CD4-positive, alpha-beta T cell treated with Interleukin-6 at 100 ng/mL for 8 hours (primary cell): Measurements from ENCODE around the gene SGTA.
"Not testable (repeated sequence)": the region's sequence is repeated elsewhere in the genome, so short reads cannot be mapped to it uniquely, and the experiment has no call there.

Source experiments
- DNase-seq: peaks from one replicate; pipeline ENCODE4 v3.0.0-alpha.2; 2020; ENCODE audit warnings: mixed read lengths, low spot score

The SGTA gene

GRCh38 chr19:2726904-2727639, 56.0 kb downstream of the SGTA start:
- no peak for DNase-seq

GRCh38 chr19:2726160-2726855, 56.8 kb downstream of the SGTA start:
- no peak for DNase-seq

DNA sequence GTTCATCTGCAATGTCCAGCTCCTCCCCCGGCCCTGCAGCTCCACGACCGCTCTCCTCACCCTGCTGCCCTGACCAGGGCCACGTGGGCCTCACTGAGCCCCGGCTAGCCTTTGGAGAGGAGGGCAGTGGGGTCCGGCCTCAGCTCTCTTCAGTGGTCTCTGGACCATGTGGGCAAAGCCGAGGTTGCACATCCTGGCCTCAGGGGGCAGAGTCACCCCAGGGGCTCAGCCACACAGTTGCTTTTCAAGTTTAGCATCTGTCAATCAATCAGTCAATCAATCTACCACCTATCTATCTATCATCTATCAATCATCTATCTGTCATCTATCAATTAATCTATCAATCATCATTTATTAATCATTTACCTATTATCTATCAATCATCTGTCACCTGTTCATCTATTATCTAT, 58.9 kb downstream of the SGTA start:
- DNase-seq: no peak

DNA sequence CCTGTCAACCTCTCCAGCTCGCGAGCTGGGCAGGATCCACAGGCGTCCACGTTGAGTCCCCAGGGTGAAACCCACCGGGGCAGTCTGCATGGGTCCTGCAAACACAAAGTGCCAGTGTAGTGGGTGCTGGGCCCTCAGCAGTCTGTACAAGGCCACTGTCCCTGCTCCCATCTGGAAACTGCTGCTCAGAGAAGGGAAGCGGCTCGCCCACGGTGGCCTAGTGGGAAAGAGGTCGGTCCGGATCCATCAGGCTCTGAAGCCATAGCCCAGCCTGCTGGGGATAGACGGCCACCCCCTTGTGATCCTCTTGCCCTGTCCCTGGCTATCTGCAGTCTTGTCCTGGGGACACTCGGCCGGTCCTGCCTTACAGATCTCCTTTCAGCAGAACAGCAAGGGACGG, 59.3 kb downstream of the SGTA start:
- DNase-seq: no peak

- DNase-seq: no peak
These were observed 59.7 kb downstream of the SGTA start for GRCh38 chr19:2723345-2723715.

GRCh38 chr19:2722541-2723344, 60.3 kb downstream of the SGTA start:
- DNase-seq: no peak

- DNase-seq: no peak
These were observed 61.2 kb downstream of the SGTA start for GRCh38 chr19:2721570-2722540.

DNA sequence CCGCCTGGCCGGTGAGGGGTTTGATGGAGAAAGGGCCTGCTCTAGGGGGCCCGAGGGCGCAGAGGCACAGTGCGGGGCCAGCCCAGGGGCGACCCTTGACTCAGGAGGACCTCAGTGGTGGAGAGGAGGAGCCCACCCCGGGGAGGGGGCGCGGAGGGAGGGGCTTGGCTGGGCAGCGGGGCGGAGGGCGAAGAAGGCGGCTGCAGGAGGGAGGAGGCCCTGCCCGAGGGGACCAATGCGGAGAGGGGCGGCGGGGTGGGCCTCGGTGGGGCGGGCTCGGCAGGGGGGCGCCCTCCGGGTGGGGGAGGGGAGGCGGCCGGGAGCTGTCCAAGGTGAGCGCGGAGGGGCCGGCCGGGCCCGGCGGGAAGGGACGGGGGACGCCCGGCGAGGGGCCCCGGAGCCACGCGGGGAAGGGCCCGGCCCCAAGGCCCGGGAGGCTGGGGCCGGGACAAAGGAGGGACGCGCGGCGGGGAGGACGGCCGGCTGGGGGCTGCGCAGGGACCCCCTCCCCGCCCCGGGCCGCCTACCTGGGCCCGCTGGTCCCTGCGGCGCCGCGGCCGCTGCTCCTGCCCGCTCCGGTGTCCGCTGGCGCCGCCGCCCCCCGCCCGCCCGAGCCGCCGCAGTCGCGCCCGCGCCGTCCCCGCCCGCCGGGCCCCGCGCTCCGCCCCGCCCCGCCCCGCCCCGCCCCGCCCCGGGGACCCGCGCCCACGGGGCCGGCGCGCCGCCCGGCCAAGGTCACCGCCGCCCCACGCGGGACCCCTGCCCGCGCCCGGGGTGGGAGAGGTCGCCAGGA, 62.1 kb downstream of the SGTA start, which contains the start of gene DIRAS1:
Gene DIRAS1 (minus strand): TSS at position 596 of the 793 bp plus-strand sequence. CDS start 3,566 bp downstream, outside the sequence.
- DNase-seq: no peak

DNA sequence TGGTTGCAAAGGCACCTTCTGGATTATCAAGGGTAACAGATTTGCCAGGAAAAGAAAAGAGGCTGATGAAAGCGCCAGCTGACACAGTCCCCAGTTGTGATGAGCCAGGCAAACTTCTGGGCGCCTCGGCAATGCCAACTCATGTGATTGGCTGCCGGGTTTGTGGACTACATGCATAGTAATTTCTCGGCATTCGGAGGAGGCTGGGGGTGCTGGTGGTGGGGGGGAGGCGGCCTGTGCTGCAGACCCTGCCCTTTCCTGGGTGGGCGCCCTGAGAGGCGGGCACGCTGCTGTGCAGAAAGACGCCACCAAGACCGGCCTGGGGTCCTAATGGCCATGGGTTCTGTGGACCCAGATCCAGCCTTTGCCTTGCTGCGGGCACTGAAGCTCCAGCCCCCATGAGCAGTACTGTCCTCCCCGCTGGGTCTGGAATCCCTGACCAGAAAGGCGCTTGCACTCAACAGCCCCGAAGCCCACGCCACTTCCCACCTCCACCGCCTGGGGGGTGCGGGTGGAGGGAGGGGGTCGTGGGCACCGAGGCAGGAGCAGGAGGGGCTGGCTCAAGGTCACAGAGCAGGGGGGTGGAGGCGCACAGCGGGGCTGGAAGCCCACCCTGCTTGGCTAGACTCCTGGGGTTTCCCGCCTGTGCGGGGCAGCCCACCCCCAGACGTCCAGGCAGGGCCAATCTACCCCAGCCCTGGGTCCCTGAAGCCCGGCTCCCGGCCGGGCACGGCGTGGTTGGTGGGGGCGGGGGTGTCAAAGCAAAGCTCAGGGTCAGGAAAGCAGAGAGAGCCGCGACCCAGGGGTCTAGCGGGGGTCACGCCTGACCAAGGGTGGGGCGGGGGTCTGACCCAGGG, 62.9 kb downstream of the SGTA start:
- DNase-seq: no peak

- DNase-seq: no peak
These were observed 63.8 kb downstream of the SGTA start for GRCh38 chr19:2719232-2719735.

DNA sequence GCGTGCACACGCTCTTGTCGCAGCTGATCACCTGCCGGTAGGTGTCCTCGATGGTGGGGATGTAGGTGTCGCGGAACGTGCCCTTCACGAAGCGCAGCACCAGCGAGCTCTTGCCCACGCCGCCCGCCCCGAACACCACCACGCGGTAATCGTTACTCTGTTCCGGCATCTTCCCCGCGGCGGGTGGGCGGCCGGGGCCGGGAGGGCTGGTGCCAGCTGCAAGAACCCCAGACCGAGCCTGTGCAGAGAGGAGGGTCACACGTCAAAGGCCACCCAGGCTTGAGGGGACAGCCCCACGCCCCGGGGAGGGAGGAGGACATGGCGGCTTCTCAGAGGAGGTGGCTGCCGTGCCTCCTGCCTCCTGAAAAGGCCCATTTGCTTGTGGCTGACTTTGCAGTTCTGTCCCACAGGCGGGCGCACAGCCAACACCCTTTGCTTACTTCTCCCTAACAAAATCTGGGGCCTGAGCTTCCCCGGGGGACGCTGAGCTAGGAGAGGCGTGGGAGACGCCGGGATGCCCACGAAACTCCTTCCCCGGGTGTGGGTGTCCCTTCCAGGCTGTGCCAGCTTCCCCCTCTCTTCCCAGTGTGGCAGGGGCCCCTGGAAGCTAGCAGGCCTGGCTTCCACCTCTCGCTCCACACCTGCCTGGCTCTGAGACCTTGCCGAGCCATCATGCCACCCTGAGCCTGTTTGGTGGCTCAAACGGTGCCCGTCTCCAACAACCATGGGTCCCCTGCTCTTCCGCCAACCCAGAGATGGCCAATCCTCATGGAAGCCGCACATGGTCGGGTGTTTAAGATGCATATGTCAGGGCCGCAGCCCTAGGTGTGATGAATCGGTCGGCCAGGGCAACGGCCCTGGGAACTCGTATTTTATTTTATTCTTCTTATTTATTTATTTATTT, 65.2 kb downstream of the SGTA start:
- DNase-seq: no peak

- DNase-seq: no peak
These were observed 66.1 kb downstream of the SGTA start for GRCh38 chr19:2716722-2717637.

DNA sequence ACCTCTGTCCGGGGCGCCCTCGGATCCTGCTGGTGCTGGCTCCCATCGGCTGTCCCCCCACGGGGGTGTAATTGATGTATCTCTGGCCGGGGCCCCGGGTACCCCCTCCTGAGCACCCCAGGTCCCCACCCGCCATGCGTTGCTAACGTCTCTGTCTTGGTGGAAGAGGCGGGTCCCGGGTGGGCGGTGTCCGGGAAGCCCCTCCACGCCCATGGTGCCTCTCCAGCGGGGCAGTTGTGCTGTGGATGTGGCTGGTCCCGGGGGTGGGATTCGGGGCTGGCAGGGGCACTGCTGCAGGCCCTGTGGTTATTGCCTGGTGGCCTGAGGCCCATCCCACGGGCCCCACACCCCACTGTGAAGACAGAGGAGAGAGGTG, 66.8 kb downstream of the SGTA start:
- no peak for DNase-seq

GRCh38 chr19:2715470-2716274, 67.4 kb downstream of the SGTA start:
- no peak for DNase-seq

GRCh38 chr19:2714531-2715269, 68.4 kb downstream of the SGTA start:
- DNase-seq: no peak

GRCh38 chr19:2714102-2714501, 69.0 kb downstream of the SGTA start:
- not testable (repeated sequence) for DNase-seq
